AG08395 (cell line): ENCODE results near the gene RAB22A.
"Not testable (repeated sequence)": the region's sequence is repeated elsewhere in the genome, so short reads cannot be mapped to it uniquely, and the experiment has no call there.

Source experiments
- DNase-seq: peaks from one replicate; pipeline ENCODE4 v3.0.0; 2012; ENCODE audit warnings: mixed read lengths, low spot score

Gene RAB22A

DNA sequence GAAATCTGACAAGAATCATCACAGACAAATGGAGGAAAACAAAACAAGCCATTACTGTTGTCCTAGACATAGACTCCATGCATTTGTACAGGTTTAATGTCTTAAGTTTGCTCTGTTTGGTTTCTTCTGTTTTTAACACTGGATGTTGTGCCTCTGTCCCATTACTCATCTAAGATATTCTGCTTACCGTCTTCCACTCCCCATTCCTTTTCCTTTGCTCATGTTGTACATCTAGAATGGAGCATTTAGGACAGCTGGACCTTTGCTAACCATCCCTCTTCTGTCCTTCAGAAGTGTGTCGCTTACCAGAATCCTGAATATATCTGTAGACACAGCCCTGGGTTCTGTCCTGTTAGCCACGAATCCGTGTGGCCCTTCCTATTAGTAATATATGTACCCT is 35.2 kb downstream of the RAB22A start:
- peak; percentile 44 for DNase-seq

DNA sequence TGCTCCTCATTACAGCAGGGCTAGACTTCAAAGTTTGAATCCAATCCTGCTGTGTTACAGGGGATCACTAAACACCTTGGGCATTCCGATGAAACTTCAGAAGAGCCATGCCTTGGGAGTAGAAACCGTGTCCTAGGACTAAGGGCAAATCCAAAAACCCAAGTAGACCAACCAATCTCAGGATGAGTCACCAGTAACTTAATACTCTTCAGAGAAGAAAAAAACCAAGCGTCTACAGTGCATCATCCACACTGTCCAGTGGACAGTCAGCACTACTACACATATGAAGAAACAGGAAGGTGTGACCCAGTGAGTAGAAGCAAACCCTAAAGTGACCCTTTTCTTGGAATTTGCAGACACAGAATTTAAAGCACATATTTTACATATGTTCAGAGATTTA is 40.1 kb downstream of the RAB22A start:
- peak; percentile 75 for DNase-seq

DNA sequence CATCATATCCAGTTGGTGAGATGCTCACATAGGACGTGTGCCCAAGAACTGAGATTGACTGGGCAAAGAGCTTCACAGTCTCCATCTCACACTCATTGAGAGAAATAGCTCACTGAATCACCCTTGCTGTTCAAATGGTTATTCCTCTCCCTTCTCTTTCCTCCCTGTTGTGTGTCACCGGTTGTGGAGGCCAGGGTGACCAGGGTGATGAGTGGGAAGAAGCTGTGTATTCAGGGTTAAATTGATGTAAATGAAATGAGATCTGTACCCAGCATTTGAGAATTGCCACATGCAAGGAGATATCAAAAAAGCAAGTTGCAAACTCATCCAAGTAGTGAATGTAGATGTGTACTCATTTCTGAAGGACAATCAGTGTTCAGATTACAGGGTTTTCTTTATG is 43.0 kb downstream of the RAB22A start:
- no peak for DNase-seq

DNA sequence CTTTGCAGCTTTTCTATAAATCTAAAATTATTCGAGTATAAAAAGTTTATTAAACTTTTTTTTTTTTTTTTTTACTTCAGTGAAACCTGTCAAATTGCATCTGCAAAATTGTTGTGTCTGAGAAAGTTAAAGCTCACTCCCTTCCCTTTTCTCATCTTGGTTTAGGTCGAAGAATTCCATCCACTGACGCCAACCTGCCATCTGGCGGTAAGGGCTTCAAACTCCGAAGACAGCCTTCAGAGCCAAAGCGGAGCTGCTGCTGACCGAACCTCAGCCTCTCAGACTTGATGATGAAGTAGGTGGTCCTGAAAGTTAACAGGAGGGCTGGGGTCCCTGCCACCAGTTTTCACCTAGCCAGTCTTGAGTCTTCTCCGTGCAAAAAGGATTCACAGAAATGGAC is 49.9 kb downstream of the RAB22A start:
- no peak for DNase-seq

DNA sequence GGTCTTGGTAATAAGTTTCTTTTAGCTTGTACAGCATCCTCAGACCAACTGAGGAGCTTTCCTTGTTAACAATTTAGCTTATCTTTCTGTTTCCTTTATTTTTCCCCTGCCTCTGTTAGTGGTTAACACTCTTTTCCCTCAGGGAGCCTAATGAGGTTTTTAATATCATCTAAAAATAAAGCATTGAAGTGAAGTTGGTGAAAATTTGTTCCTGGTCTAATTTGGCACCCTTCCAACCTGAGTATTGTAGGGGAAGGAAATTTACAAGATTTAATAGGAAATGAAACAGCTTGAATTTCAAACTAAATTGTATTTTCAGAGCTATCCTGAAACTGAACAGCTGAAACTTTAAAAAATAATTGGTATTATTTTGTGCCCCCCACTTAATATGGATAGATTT is 51.4 kb downstream of the RAB22A start:
- no peak for DNase-seq

DNA sequence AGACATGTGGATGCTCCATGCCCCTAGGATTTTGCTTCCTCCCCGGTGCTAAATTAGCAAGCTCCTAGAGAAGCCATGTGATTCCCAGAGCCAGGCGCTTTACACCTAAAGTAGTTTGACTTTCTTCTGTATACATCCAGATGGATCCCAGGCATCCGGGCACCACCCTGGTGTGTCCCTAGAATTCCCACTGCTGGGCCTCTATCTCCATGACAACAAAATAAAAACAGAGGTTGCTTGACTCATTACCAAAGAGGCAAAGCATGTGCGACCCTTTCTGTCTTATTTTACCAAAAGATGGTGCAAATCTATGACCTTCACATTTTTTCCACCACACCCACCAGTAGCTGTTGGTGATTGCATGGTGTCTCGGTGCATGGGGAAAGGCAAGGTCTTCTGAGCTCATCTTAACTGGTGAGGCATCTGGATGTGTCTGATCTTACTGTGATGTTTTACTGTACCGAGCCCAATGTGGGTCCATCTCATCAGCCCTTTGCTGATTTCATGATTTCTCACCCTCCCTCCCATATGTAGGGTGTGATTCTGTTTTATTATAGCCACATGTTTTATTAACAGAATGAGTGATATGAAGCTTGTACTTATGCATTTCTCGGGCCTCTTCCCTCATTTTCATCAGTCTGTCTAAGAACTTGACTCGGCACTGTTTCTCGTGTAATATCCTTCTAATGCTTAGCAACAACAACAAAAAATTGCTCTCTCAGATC is 52.1 kb downstream of the RAB22A start:
- DNase-seq, result peak; percentile 73

DNA sequence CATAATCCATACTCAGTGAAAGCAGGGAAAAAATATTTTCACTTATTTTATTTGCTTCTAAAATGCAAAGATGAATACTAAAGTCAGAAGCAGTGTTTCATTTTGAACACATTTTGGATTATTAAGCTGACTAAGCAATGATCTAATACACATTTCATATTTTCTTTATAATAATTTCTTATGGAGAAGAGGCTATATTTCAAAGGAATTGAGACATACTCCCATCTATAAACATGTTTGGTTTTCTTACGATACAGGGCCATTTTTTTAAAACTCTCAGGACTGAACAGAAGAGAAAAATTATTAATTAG is 52.6 kb downstream of the RAB22A start:
- DNase-seq, result no peak

DNA sequence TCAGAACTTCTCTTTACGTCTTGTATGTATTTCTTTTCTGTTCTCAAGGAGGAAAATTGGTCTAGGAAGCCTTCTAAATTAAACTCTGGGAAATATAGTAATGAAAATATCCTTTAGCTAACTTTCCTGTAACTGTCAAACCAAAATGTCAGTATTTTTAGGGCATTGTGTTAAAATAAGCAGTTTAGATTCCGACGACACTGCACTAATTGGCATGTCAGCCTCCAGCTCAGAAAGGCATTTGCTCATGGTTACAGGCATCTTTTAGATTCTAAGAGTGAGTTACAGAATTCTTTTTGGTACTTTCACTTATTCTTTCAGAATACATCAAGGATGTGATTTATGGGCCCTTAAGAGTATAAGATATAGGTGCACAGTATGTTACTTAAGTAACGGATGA is 53.5 kb downstream of the RAB22A start:
- DNase-seq, result no peak

DNA sequence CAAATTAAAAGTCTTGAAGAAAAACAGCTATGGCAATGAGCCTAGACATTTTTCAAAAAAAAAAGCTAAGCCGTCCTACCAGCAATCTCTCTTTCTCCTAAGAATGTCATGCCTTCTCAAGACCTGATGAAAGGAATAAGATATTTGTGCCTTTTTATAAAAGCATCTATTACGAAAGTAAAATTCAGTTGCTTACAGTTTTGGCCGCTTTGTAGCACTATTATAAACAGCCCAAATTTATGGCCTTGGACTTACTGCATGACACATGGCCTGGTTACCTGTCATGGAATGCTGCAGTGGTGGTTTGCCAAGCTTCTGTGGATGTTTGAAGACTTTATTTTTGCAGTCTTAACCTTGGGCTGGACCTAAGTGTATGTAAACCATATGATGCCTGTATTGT is 57.4 kb downstream of the RAB22A start:
- DNase-seq, result no peak

DNA sequence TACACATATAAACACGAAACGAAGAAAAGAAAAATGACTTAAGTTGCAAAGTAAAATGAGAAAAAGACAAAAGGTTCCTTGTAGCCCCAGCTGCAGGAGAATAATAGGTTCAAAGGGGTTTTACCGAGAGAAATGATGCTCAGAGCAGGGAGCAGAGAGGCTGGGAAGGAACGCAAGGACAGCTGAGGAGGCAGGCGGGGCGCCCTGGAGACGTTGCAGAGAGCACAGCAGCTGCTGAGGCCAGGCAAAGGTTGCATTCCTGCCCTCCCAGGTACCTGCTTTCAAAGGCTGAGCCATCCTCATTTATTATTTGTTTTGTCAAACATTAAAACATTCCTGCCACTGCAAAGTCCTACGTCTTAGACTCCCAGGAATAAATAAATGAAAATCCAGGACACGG is 63.3 kb downstream of the RAB22A start:
- DNase-seq, result no peak

DNA sequence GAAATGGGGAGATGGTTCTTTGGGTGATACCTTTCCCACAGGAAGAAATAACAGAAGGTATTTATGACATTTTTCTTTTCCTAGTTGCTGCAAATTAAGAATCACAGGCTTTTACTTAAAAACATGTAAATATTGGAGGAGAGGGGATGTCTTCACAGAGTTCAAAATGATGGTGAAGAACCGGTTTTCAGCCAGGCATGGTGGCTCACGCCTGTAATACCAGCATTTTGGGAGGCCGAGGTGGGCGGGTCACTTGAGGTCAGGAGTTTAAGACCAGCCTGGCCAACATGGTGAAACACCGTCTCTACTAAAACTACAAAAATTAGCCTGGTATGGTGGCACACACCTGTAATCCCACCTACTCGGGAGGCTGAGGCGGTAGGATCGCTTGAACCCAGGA is 63.8 kb downstream of the RAB22A start:
- DNase-seq, result not testable (repeated sequence)

DNA sequence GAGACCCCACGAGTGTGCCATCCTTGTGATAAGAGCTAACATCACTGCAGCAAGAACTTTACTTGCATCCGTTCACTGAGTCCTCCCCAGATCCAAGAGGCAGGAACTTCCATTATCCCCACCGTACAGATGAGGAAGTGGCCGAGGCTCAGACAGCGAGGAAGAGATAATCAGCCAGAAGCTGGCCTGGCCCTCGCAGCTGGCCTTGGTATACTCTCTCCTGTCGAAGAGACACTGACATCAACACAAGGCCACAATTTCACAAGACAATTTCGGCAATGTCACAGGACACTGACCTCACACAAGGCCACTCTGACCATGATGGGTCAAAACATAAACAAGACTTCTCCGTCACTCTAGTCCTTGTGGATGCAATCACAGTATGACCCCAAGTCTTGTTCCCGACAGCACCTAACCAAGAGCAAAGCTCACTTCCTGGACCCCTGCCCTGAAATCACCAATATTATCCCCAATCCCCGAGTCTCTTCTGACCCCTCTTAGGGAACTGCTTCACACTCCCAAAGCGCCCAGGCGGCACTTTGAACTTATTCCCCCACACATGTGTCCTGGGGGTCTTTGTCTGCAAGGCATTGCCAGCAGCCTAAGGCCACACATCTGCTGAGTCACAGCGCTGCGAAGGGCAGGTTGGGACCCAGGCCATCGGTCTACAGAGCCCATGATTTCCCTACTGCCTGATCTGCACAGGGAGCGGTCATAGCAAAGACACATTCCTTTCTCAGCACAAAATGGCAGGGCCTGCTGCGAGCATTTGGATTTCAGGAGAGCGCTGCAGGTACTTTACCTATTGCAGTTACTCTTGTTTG is 64.7 kb downstream of the RAB22A start:
- no peak for DNase-seq

DNA sequence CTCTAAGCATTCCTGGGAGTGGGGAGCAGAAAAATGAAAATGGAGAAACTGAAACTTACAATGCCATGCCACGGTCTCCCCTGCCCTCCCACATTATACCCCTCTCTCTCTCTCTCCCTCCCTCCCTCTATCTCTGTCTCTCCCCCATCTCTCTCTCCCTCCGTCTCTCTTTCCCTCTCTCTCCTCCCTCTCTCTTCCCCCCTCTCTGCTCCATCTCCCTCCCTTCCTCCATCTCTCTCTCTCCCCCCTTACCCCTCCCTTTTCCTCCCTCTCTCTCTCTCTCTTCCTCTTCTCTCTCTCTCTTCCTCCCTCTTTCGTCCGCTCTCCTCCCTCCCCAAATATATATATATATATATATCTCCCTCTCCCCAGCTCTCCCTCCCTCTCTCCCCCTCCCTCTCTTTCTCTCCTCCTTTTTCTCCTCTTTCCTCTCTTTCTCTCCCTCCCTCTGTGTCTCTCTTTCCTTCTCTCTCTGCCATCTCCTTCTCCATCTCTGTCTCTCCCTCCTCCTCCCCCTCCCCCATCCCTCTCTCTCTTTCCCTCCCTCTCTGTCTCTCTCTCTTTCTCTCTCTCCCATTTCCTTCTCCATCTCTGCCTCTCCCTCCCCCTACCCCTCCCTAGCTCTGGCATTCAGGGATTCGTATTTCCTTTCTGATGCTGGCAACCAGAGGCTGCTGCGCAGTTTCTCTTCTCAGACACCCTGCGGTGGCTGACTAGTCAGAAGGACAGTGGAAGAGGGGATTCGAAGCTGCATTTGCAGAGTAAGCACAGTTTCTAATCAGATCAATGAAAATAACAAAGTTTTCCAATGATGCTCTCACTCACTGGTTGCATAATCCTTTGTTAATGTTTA is 65.6 kb downstream of the RAB22A start:
- DNase-seq, result peak; percentile 45

DNA sequence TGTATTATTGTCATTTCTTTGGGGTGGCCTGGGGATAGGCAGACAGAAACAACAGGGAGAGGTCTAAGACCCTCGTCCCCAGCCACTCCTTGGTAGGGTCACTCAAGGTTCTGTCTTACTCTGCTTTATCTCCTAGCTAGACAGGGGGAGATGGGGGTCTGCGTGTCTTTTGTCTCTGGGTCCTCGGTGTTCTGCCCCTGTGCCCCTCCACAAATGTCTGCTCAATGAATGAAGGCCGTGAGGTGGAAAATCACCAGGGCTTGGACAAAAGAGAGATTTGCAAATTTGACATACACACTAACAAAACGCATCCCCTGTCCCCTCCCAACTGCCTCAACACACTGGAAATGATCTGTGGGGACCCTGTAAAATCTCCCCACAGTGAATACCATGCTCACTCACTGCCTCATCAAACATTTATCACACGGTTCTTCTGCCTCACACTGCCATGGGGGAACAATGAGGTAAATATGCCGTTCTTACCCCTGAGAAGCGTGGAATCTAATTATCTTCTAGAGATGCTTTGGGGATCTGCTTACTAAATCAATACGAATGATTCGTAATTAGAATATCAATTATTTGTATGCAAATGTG is 66.3 kb downstream of the RAB22A start:
- no peak for DNase-seq

DNA sequence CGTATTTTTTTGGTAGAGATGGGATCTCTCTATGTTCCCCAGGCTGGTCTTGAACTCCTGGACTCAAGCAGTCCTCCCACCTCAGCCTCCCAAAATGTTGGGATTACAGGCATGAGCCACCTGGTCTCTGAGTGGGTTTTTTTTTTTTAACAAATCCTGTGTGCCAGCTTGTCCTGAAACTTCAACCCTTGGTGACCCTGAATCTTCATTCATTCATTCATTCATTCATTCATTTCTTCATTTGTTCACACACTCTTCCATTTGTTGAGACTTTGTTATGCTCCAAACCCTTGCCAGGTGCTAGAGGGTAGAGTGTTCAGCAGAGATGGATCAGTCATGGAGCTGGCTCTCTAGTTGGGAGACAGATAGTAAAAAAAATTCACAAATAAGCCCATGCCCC is 67.5 kb downstream of the RAB22A start:
- no peak for DNase-seq

DNA sequence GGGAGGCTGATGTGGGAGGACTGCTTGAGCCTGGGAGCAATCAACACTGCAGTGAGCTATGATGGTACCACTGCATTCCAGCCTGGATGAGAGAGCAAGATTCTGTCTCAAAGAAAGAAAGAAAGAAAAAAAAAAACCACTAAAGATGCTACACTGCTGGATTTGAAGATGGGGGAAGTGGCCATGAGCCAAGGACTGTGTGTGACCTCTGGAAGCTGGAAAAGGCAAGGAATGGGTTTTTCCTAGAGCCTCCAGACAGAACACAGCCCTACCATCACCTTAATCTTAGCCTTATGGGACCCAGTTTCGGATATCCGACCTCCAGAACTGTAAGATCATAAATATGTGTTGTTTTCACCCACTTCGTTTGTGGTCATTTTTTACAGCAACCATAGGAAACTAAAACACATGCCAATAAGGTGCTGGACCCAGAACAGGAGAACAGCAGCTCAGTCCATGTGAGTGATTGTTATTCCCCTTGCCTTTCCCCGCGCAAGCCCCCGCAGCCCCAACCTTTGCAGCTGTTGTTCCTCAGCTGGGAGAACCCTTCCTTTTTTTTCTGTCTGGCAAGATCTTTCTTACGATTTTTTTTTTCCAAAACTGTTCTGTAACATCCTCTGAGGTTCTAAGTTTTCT is 68.4 kb downstream of the RAB22A start:
- DNase-seq, result no peak

DNA sequence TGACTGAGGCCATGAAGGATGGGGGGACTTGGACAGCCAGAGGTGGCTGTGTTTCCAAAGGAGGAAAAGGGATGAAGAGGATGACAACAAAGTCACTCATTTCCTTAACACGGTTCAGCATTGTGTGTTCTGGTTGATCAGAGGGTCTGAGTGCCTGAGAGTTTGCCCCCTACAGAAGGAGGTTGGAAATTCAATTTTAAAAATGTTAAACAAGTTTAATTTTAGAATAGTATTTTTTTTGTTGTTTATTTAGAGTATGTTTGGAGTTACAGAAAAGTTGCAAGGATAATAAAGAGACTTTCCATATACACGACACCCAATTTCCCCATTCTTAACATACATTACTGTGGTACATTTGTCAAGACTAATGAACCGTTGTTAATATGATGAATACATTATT is 69.2 kb downstream of the RAB22A start:
- no peak for DNase-seq

DNA sequence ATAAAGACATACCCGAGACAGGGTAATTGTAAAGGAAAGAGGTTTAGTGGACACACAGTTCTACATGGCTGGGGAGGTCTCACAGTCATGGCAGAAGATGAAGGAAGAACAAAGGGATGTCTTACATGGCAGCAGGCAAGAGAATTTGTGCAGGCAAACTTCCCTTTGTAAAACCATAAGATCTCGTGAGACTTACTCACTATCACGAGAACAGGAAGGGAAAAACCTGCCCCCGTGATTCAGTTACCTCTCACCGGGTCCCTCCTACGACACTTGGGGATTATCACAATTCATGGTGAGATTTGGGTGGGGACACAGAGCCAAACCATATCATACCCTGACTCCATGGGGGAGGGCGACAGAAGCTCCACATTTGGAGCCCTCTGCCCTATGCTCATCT is 72.1 kb downstream of the RAB22A start:
- DNase-seq, result no peak

DNA sequence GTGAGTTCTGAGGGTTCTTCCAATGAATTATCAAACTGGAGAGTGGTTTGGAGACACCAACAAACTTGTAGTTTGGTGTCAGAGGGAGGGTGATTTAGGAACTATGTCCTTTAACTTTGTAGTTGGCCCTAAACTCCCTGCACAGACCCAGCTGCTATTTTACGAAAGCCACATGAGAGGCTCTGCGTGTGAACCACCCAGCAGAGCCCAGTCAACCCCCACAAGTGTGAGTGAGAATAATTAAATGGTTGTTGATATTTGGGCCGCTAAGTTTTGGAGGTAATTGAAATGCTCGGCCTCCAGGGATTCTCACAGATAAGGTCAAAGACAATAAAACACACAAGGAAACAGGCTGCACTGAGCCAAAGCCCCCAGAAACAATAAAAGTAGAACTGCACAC is 72.6 kb downstream of the RAB22A start:
- DNase-seq, result no peak

DNA sequence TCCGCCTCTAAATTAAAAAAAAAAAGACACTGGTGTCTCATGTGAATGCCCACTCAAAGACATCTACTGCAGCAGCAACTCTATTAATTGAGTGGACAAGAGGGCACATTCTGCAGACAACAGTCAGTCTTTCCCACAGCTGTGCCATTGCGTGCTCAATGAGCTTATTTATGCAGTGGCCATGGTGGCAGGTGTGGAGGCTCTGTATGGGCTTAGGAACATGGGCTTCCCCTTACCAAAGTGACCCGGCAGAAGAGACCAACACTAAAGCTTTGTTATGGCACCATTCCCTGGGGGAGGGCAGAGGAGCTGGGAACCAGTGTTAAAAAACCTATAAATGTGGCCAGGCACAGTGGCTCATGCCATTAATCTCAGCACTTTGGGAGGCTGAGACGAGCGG is 75.3 kb downstream of the RAB22A start:
- no peak for DNase-seq

DNA sequence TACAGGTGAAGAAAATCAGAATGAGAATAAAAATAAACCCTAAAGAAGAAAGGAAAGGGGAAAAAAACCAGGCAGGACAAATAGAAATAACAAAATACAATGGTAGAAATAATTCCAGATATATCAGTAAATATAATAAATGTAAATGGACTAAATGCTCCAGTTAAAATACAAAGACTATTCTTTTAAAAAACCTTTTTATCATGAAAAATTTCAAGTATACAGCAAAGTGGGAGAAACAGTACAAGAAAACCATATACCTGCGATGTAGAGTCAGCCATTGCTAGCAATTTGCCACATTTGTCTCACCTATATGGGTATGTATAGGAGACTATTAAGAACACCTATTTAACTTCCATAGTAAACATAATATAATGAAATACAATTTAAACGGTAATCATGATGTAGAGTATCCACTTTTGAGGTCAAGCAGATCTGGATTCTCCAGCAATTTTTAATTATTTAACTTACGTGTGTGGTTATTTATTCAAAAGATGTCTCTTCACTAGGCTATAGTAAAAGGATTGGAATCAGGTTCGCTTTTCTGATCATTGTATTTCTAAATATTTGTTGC is 78.6 kb downstream of the RAB22A start:
- no peak for DNase-seq

DNA sequence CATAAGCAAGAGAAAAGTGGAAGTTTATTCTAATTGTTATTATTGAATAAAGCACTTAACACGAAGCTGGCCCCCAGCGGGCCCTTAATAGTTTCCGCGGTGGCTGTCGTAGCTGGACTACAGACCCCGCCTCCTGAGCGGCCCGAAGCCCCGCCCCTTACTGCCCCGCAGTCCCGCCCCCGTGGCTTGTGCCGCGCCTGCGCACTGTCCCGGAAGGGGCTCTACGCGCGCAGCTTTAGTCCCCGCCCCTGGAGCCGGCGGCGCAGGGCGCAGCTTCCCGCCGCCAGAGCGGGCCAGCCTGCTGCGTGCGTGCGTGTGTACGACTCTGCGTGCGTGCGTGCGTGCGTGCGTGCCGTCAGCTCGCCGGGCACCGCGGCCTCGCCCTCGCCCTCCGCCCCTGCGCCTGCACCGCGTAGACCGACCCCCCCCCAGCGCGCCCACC is 79.4 kb downstream of the RAB22A start, which contains the start of gene VAPB:
Gene VAPB (plus strand): TSS at position 348 of the 442 bp plus-strand sequence. CDS start 231 bp downstream, outside the sequence.
- peak; percentile 98 for DNase-seq
